MM.1S (cell line): ENCODE data around the gene HOXB7.

Experiments used
- DNase-seq: peaks from one replicate; pipeline ENCODE4 v3.0.0-alpha.2; 2015
- H2AFZ ChIP-seq: fragments of 300-600 bp; sonication (generic); 2 replicates; pipeline ENCODE4 v1.6.0; 2016; ENCODE audit warnings: antibody characterized with exemption, low read length
- H3F3A ChIP-seq: fragments of 300-600 bp; sonication (generic); 2 replicates; pipeline ENCODE4 v1.6.1; 2016; ENCODE audit warnings: mild to moderate bottlenecking, antibody characterized with exemption, low read length, moderate library complexity, mixed read lengths; ENCODE audit not compliant: insufficient read depth
- H3K27ac ChIP-seq: fragments of 300-600 bp; sonication (generic); 2 replicates; pipeline ENCODE4 v1.5.1; 2016; ENCODE audit warnings: mild to moderate bottlenecking, low read length
- H3K27me3 ChIP-seq: fragments of 300-600 bp; sonication (generic); replicated peaks from 2 replicates; pipeline ENCODE4 v1.6.0; 2016; ENCODE audit warnings: low read length; ENCODE audit not compliant: insufficient read depth
- H3K36me3 ChIP-seq: fragments of 300-600 bp; sonication (generic); replicated peaks from 2 replicates; pipeline ENCODE4 v1.6.1; 2016; ENCODE audit warnings: mild to moderate bottlenecking, low read length, mixed read lengths; ENCODE audit not compliant: insufficient read depth
- H3K4me1 ChIP-seq: fragments of 300-600 bp; sonication (generic); 2 replicates; pipeline ENCODE4 v1.6.1; 2016; ENCODE audit warnings: low read length, mixed read lengths
- H3K4me2 ChIP-seq: fragments of 300-600 bp; sonication (generic); 2 replicates; pipeline ENCODE4 v1.6.0; 2016; ENCODE audit warnings: low read depth, low read length
- H3K4me3 ChIP-seq: fragments of 300-600 bp; sonication (generic); 2 replicates; pipeline ENCODE4 v1.5.1; 2016; ENCODE audit warnings: low read length, mixed read lengths
- H3K79me2 ChIP-seq: fragments of 300-600 bp; sonication (generic); 2 replicates; pipeline ENCODE4 v1.6.1; 2016; ENCODE audit warnings: mixed run types, low read length, mixed read lengths
- H3K9ac ChIP-seq: fragments of 300-600 bp; sonication (generic); 2 replicates; pipeline ENCODE4 v1.6.1; 2016; ENCODE audit warnings: low read length, mixed read lengths
- H3K9me2 ChIP-seq: fragments of 300-600 bp; sonication (generic); replicated peaks from 2 replicates; pipeline ENCODE4 v1.6.1; 2016; ENCODE audit warnings: mild to moderate bottlenecking, low read length, mixed read lengths; ENCODE audit not compliant: insufficient read depth
- H3K9me3 ChIP-seq: fragments of 300-600 bp; sonication (generic); replicated peaks from 2 replicates; pipeline ENCODE4 v1.6.1; 2016; ENCODE audit warnings: mild to moderate bottlenecking, low read length, mixed read lengths; ENCODE audit not compliant: insufficient read depth
- H4K20me1 ChIP-seq: fragments of 300-600 bp; sonication (generic); 2 replicates; pipeline ENCODE4 v1.6.1; 2016; ENCODE audit warnings: mild to moderate bottlenecking, low read length, moderate library complexity, mixed read lengths; ENCODE audit not compliant: insufficient read depth
- EZH2 ChIP-seq: fragments of 300-600 bp; sonication (generic); optimal IDR thresholded peaks from 2 replicates; pipeline ENCODE3; 2017; ENCODE audit warnings: low read depth, mild to moderate bottlenecking, antibody characterized with exemption, low read length, mixed read lengths
- EZH2phosphoT487 ChIP-seq: fragments of 300-600 bp; sonication (generic); IDR thresholded peaks from 2 replicates; pipeline ENCODE4 v1.6.1; 2018; ENCODE audit warnings: antibody characterized with exemption, low read length
- TF ChIP-seq, protein P1 (sequence below): fragments of 300-600 bp; sonication (generic); IDR thresholded peaks from 2 replicates; pipeline ENCODE4 v1.5.1; 2016; ENCODE audit warnings: antibody characterized with exemption, low read length, mixed read lengths

HOXB7 gene

DNA sequence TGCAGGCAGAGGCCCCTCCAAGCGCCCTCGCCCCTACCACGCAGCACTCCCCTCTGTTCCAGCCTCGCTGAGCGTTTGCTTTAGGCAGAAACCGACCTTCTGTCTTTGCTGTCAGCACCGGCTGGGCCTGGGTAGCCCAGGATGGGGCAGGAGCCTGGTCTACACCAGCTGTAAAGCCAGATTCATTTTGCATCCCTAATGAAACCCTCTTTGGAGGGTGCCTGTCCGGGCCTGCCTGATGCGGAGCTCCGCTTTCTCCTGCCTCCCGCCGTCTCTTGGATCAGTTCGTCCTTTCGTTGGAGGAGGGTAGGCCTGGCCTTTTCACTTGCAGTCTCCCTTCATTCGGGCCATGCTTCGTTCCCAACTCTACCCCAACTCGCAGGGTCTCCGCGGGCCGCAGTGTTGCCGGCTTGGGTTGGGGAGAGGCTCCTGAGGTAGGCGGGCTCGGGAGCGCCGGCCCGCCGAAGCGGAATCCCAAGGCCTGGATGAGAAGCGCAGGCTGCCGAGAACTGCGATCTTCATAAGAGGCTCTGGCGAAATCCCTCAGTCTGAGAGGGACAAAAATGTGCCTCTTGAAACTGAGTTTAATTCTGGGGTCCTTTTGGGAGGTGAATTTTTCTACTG is 9.1 kb upstream of the HOXB7 start:
- peaks cover 99% of the 10 kb centered on the region for H3K27me3 ChIP-seq
- no peaks in the 10 kb centered on the region for H3K9me2 ChIP-seq
- H2AFZ ChIP-seq, result no peak overlapping the region
- no peak overlapping the region for H3K4me3 ChIP-seq
- no peaks in the 10 kb centered on the region for H3K36me3 ChIP-seq
- H4K20me1 ChIP-seq, result no peaks in the 10 kb centered on the region
- no peaks in the 10 kb centered on the region for H3K9me3 ChIP-seq
- no peak overlapping the region for H3K27ac ChIP-seq
- H3K79me2 ChIP-seq, result no peaks in the 10 kb centered on the region
- no peak overlapping the region for H3K4me2 ChIP-seq
- H3K9ac ChIP-seq, result no peak overlapping the region
- DNase-seq, result no peak
- H3F3A ChIP-seq, result no peaks in the 10 kb centered on the region
- TF ChIP-seq, protein P1, sequence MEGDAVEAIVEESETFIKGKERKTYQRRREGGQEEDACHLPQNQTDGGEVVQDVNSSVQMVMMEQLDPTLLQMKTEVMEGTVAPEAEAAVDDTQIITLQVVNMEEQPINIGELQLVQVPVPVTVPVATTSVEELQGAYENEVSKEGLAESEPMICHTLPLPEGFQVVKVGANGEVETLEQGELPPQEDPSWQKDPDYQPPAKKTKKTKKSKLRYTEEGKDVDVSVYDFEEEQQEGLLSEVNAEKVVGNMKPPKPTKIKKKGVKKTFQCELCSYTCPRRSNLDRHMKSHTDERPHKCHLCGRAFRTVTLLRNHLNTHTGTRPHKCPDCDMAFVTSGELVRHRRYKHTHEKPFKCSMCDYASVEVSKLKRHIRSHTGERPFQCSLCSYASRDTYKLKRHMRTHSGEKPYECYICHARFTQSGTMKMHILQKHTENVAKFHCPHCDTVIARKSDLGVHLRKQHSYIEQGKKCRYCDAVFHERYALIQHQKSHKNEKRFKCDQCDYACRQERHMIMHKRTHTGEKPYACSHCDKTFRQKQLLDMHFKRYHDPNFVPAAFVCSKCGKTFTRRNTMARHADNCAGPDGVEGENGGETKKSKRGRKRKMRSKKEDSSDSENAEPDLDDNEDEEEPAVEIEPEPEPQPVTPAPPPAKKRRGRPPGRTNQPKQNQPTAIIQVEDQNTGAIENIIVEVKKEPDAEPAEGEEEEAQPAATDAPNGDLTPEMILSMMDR, result no peak
- no peak for TF ChIP-seq EZH2
- no peak for TF ChIP-seq EZH2phosphoT487
- H3K4me1 ChIP-seq, result no peaks in the 10 kb centered on the region

GRCh38 chr17:48618256-48618896 is 7.6 kb upstream of the HOXB7 start:
- Histone ChIP-seq H3K4me3 (no peak overlapping the region), H3K9me3 (no peaks in the 10 kb centered on the region), H3K36me3 (no peaks in the 10 kb centered on the region), H2AFZ (no peak overlapping the region), H3K4me2 (peak overlapping the region; percentile 48; the same call in 1 of the 2 replicates), H3K79me2 (no peaks in the 10 kb centered on the region), H3K9me2 (no peaks in the 10 kb centered on the region), H3F3A (no peaks in the 10 kb centered on the region), H4K20me1 (no peaks in the 10 kb centered on the region), H3K9ac (no peak overlapping the region), H3K27me3 (peaks cover 96% of the 10 kb centered on the region), H3K4me1 (no peaks in the 10 kb centered on the region), H3K27ac (no peak overlapping the region)
- TF ChIP-seq, protein P1, result peak; percentile 95
- TF ChIP-seq EZH2phosphoT487 (no peak), EZH2 (no peak)
- peak; percentile 73 for DNase-seq

GRCh38 chr17:48617471-48618255 is 6.8 kb upstream of the HOXB7 start:
- DNase-seq, result no peak
- Histone ChIP-seq H4K20me1 (no peaks in the 10 kb centered on the region), H3K9me3 (no peaks in the 10 kb centered on the region), H3K27ac (no peak overlapping the region), H3K79me2 (no peaks in the 10 kb centered on the region), H3F3A (peaks cover under 1% of the 10 kb centered on the region; the same call in 1 of the 2 replicates), H3K4me3 (no peak overlapping the region), H3K4me2 (peak overlapping the region; percentile 48; the same call in 1 of the 2 replicates), H2AFZ (no peak overlapping the region), H3K4me1 (no peaks in the 10 kb centered on the region), H3K27me3 (peaks cover 89% of the 10 kb centered on the region), H3K9ac (no peak overlapping the region), H3K36me3 (no peaks in the 10 kb centered on the region), H3K9me2 (no peaks in the 10 kb centered on the region)
- TF ChIP-seq, protein P1, result no peak
- TF ChIP-seq EZH2phosphoT487, result no peak
- TF ChIP-seq EZH2, result no peak
